IPS-15b (cell line): Measurements from ENCODE around the gene COBL.

Experiments used
- H3K27me3 ChIP-seq: one replicate; pipeline ENCODE4 v1.6.1; 2013; ENCODE audit warnings: low read length; ENCODE audit not compliant: control insufficient read depth, insufficient read depth
- H3K36me3 ChIP-seq: one replicate; pipeline ENCODE4 v1.6.1; 2013; ENCODE audit warnings: low read length; ENCODE audit not compliant: control insufficient read depth, insufficient read depth
- H3K4me1 ChIP-seq: one replicate; pipeline ENCODE4 v1.6.1; 2013; ENCODE audit warnings: mild to moderate bottlenecking, low read length; ENCODE audit not compliant: control insufficient read depth, insufficient read depth
- H3K4me3 ChIP-seq: one replicate; pipeline ENCODE4 v1.5.1; 2013; ENCODE audit warnings: low read depth, low read length
- H3K9ac ChIP-seq: one replicate; pipeline ENCODE4 v1.6.1; 2013; ENCODE audit warnings: low read depth, mild to moderate bottlenecking, low read length
- H3K9me3 ChIP-seq: one replicate; pipeline ENCODE4 v1.6.1; 2013; ENCODE audit warnings: mild to moderate bottlenecking, low read length; ENCODE audit not compliant: control insufficient read depth, insufficient read depth

Gene COBL

GRCh38 chr7:51069411-51070083 lies 247.1 kb downstream of the COBL start:
- no peak overlapping the region for H3K4me3 ChIP-seq
- H3K36me3 ChIP-seq, result peaks cover 6% of the 10 kb centered on the region
- H3K27me3 ChIP-seq, result no peaks in the 10 kb centered on the region
- H3K4me1 ChIP-seq, result no peaks in the 10 kb centered on the region
- H3K9ac ChIP-seq, result no peak overlapping the region
- H3K9me3 ChIP-seq, result no peaks in the 10 kb centered on the region

GRCh38 chr7:51068401-51068800 lies 248.2 kb downstream of the COBL start:
- no peaks in the 10 kb centered on the region for H3K9me3 ChIP-seq
- no peak overlapping the region for H3K9ac ChIP-seq
- no peaks in the 10 kb centered on the region for H3K27me3 ChIP-seq
- H3K4me3 ChIP-seq, result no peak overlapping the region
- H3K4me1 ChIP-seq, result no peaks in the 10 kb centered on the region
- H3K36me3 ChIP-seq, result peaks cover 6% of the 10 kb centered on the region

- H3K27me3 ChIP-seq, result no peaks in the 10 kb centered on the region
- no peak overlapping the region for H3K9ac ChIP-seq
- peaks cover 6% of the 10 kb centered on the region for H3K36me3 ChIP-seq
- no peak overlapping the region for H3K4me3 ChIP-seq
- no peaks in the 10 kb centered on the region for H3K4me1 ChIP-seq
- no peaks in the 10 kb centered on the region for H3K9me3 ChIP-seq
Measured at GRCh38 chr7:51067757-51068156, 248.9 kb downstream of the COBL start.

GRCh38 chr7:51067258-51067657 lies 249.4 kb downstream of the COBL start:
- Histone ChIP-seq H3K4me1 (no peaks in the 10 kb centered on the region), H3K27me3 (no peaks in the 10 kb centered on the region), H3K36me3 (peaks cover 6% of the 10 kb centered on the region), H3K4me3 (no peak overlapping the region), H3K9ac (no peak overlapping the region), H3K9me3 (no peaks in the 10 kb centered on the region)

GRCh38 chr7:51066405-51066882 lies 250.2 kb downstream of the COBL start:
- no peak overlapping the region for H3K9ac ChIP-seq
- no peaks in the 10 kb centered on the region for H3K4me1 ChIP-seq
- no peaks in the 10 kb centered on the region for H3K9me3 ChIP-seq
- no peaks in the 10 kb centered on the region for H3K27me3 ChIP-seq
- no peak overlapping the region for H3K4me3 ChIP-seq
- peaks cover 6% of the 10 kb centered on the region for H3K36me3 ChIP-seq

GRCh38 chr7:51065766-51066165 lies 250.8 kb downstream of the COBL start:
- Histone ChIP-seq H3K9me3 (no peaks in the 10 kb centered on the region), H3K4me1 (no peaks in the 10 kb centered on the region), H3K4me3 (no peak overlapping the region), H3K9ac (no peak overlapping the region), H3K27me3 (no peaks in the 10 kb centered on the region), H3K36me3 (peaks cover 6% of the 10 kb centered on the region)

GRCh38 chr7:51064688-51065087 lies 251.9 kb downstream of the COBL start:
- Histone ChIP-seq H3K4me3 (no peak overlapping the region), H3K27me3 (no peaks in the 10 kb centered on the region), H3K9me3 (no peaks in the 10 kb centered on the region), H3K36me3 (peaks cover 6% of the 10 kb centered on the region), H3K4me1 (no peaks in the 10 kb centered on the region), H3K9ac (no peak overlapping the region)

- H3K36me3 ChIP-seq, result peaks cover 9% of the 10 kb centered on the region
- no peak overlapping the region for H3K4me3 ChIP-seq
- no peaks in the 10 kb centered on the region for H3K9me3 ChIP-seq
- H3K4me1 ChIP-seq, result no peaks in the 10 kb centered on the region
- no peak overlapping the region for H3K9ac ChIP-seq
- no peaks in the 10 kb centered on the region for H3K27me3 ChIP-seq
Measured at GRCh38 chr7:51062222-51062987, 254.2 kb downstream of the COBL start.

- Histone ChIP-seq H3K4me3 (no peak overlapping the region), H3K36me3 (peaks cover 6% of the 10 kb centered on the region), H3K27me3 (no peaks in the 10 kb centered on the region)
Measured at GRCh38 chr7:51060536-51060935, 256.1 kb downstream of the COBL start.

GRCh38 chr7:51059504-51060142 lies 257.0 kb downstream of the COBL start:
- Histone ChIP-seq H3K4me1 (no peaks in the 10 kb centered on the region), H3K9ac (no peak overlapping the region), H3K27me3 (no peaks in the 10 kb centered on the region), H3K36me3 (peaks cover 3% of the 10 kb centered on the region), H3K9me3 (no peaks in the 10 kb centered on the region), H3K4me3 (no peak overlapping the region)

More at GRCh38 chr7:51060536-51060935, 256.1 kb downstream of the COBL start:
- no peaks in the 10 kb centered on the region for H3K4me1 ChIP-seq
- no peaks in the 10 kb centered on the region for H3K9me3 ChIP-seq
- no peak overlapping the region for H3K9ac ChIP-seq

- Histone ChIP-seq H3K36me3 (peaks cover 3% of the 10 kb centered on the region), H3K27me3 (no peaks in the 10 kb centered on the region), H3K4me3 (no peak overlapping the region), H3K4me1 (no peaks in the 10 kb centered on the region), H3K9me3 (no peaks in the 10 kb centered on the region), H3K9ac (no peak overlapping the region)
Measured at GRCh38 chr7:51058764-51059163, 257.8 kb downstream of the COBL start.
